Heart left ventricle (tissue), 13 donors: ENCODE results near the gene DPAGT1.
"Not testable (repeated sequence)": the region's sequence is repeated elsewhere in the genome, so short reads cannot be mapped to it uniquely, and the experiment has no call there.

Experiments
- POLR2A ChIP-seq, 2 donors: fragments of 450-650 bp; IDR thresholded peaks; one replicate each; pipeline ENCODE4 v1.6.1; 2017; ENCODE audit warnings: antibody characterized with exemption in 2 of 2, mild to moderate bottlenecking in 2 of 2, moderate library complexity in 2 of 2
- TF ChIP-seq, protein P1 (sequence below), 12 donors: fragments of 200-600 bp; sonication (generic) in 4 of 12; IDR thresholded peaks; one replicate each; pipeline versions ENCODE4 v1.5.0 to v1.8.0; 2018 to 2022; ENCODE audit warnings: antibody characterized with exemption in 12 of 12, mild to moderate bottlenecking in 5 of 12
- donor health status: ischemic (EF 13 %, LVEDD 7.1; RV severe dilation, severe dysfunction).
- donor health status: DM: no; HTN: yes; CAD: no.
- donor health status: DM: no; HTN: no; CAD: no.
- donor health status: ischemic (EF 25% LVEDD 6.9; RV normal size, moderate dysfunction).
- donor health status: ischemic (EF 25% LVEDD 5.7; RV mildly dilated, moderate dysfunction).
- donor health status: ischemic (EF 35%, LVEDD 5.7; RV mildly dilated, moderate dysfunction).
- donor health status: nonischemic (EF 11% LVEDD 7.7; RV severe dilation, severe dysfunction).
- donor health status: DM: yes; HTN: yes; CAD: no.
- donor health status: PGD.
- donor health status: ischemic (EF 29% LVEDD 5.4; RV normal size, mild dysfunction).
- donor health status: nonischemic (EF 23%, LVEDD 6.1; RV moderate dilation, normal function).

- TF ChIP-seq, protein P1, sequence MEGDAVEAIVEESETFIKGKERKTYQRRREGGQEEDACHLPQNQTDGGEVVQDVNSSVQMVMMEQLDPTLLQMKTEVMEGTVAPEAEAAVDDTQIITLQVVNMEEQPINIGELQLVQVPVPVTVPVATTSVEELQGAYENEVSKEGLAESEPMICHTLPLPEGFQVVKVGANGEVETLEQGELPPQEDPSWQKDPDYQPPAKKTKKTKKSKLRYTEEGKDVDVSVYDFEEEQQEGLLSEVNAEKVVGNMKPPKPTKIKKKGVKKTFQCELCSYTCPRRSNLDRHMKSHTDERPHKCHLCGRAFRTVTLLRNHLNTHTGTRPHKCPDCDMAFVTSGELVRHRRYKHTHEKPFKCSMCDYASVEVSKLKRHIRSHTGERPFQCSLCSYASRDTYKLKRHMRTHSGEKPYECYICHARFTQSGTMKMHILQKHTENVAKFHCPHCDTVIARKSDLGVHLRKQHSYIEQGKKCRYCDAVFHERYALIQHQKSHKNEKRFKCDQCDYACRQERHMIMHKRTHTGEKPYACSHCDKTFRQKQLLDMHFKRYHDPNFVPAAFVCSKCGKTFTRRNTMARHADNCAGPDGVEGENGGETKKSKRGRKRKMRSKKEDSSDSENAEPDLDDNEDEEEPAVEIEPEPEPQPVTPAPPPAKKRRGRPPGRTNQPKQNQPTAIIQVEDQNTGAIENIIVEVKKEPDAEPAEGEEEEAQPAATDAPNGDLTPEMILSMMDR (IDR thresholded peaks at IDR 0.05) = not testable (repeated sequence)
- TF ChIP-seq POLR2A (IDR thresholded peaks at IDR 0.05) = not testable (repeated sequence)
Observed at GRCh38 chr11:119103161-119103664, 1.6 kb upstream of the DPAGT1 start.
